HepG2 (cell line): ENCODE results near the gene THADA. TPM values are rescaled to one million over a fixed set of nuclear protein-coding genes. Genes with fewer than 3 reads are reported as not detected.

ENCODE experiments used
- GATA4 ChIP-seq: sonication (generic); IDR thresholded peaks from 2 replicates; pipeline ENCODE4 v1.6.1; 2016; ENCODE audit warnings: antibody characterized with exemption, low read depth, borderline replicate concordance
- JUNB ChIP-seq: sonication (generic); formaldehyde crosslinking; IDR thresholded peaks from 2 replicates; pipeline ENCODE4 v1.8.0; 2022; ENCODE audit warnings: missing genetic modification reagents, mild to moderate bottlenecking, borderline replicate concordance
- MLLT10 ChIP-seq: sonication (generic); formaldehyde crosslinking; IDR thresholded peaks from 2 replicates; pipeline ENCODE4 v1.4.0; 2020; ENCODE audit warnings: missing genetic modification reagents
- RAD51 ChIP-seq: fragments of 450-650 bp; IDR thresholded peaks from 2 replicates; pipeline ENCODE4 v1.6.1; 2016; ENCODE audit warnings: borderline replicate concordance
- SIN3B ChIP-seq: fragments of 150-350 bp; IDR thresholded peaks from 2 replicates; pipeline ENCODE4 v1.6.1; 2014; ENCODE audit warnings: low read length
- STAG1 ChIP-seq: sonication (generic); formaldehyde crosslinking; IDR thresholded peaks from 2 replicates; pipeline ENCODE4 v1.4.0; 2020; ENCODE audit warnings: missing genetic modification reagents
- ZNF180 ChIP-seq: sonication (generic); formaldehyde crosslinking; IDR thresholded peaks from 2 replicates; pipeline ENCODE4 v1.4.0; 2020; ENCODE audit warnings: low read depth, missing genetic modification reagents, borderline replicate concordance
- ZNF446 ChIP-seq: sonication (generic); formaldehyde crosslinking; IDR thresholded peaks from 2 replicates; pipeline ENCODE4 v1.5.0; 2020; ENCODE audit warnings: mild to moderate bottlenecking, missing genetic modification reagents
- ZNF816 ChIP-seq: sonication (generic); formaldehyde crosslinking; IDR thresholded peaks from 2 replicates; pipeline ENCODE4 v1.8.0; 2022; ENCODE audit warnings: missing genetic modification reagents, mild to moderate bottlenecking, borderline replicate concordance
- polyA plus RNA-seq, 8 experiments: library from polyadenylated mRNA; depleted of rRNA in 3 of 8; stranded (reverse) in 7 of 8; unstranded in 1 of 8; fragments of >200 nt; fragmentation: Illumina TruSeq in 4 of 8; extraction: Trizol in 4 of 8; gene quantifications; 2 replicates each; pipeline versions ENCODE4 v1.2.1 to v1.2.3, GENCODE V29; 2011 to 2016; ENCODE audit warnings: low read depth in 4 of 8, missing spikeins in 1 of 8, mixed read lengths in 1 of 8; ENCODE audit not compliant: insufficient read depth in 1 of 8
- total RNA-seq, 5 experiments: library from RNA; depleted of rRNA; stranded (reverse); fragments of >200 nt; fragmentation: Illumina TruSeq; extraction: Trizol; gene quantifications; 2 replicates each; pipeline ENCODE4 v1.2.3, GENCODE V29; 2016; ENCODE audit warnings: low read depth in 1 of 5
- TF ChIP-seq, protein P1 (sequence below): sonication (generic); formaldehyde crosslinking; IDR thresholded peaks from 2 replicates; pipeline ENCODE4 v1.5.1; 2020; ENCODE audit warnings: mild to moderate bottlenecking, missing genetic modification reagents, borderline replicate concordance
- TF ChIP-seq, protein P2 (sequence below): sonication (generic); formaldehyde crosslinking; IDR thresholded peaks from 2 replicates; pipeline ENCODE4 v1.5.1; 2020; ENCODE audit warnings: missing genetic modification reagents, mild to moderate bottlenecking, borderline replicate concordance
- TF ChIP-seq, protein P3 (sequence below), 2 experiments: fragments of 450-650 bp in 1 of 2; sonication (generic) in 1 of 2; formaldehyde crosslinking in 1 of 2; IDR thresholded peaks; 2 replicates each; pipeline versions ENCODE4 v1.6.1 to v1.8.0; 2016 to 2022; ENCODE audit warnings: antibody characterized with exemption in 1 of 2, mild to moderate bottlenecking in 1 of 2, missing genetic modification reagents in 1 of 2

THADA gene
- total and polyA plus RNA-seq, 2 of the 13 experiments (the other 11 are each of a cell fraction or from before 2014, with no cell fraction given), result 12.7 to 21.7 TPM

DNA sequence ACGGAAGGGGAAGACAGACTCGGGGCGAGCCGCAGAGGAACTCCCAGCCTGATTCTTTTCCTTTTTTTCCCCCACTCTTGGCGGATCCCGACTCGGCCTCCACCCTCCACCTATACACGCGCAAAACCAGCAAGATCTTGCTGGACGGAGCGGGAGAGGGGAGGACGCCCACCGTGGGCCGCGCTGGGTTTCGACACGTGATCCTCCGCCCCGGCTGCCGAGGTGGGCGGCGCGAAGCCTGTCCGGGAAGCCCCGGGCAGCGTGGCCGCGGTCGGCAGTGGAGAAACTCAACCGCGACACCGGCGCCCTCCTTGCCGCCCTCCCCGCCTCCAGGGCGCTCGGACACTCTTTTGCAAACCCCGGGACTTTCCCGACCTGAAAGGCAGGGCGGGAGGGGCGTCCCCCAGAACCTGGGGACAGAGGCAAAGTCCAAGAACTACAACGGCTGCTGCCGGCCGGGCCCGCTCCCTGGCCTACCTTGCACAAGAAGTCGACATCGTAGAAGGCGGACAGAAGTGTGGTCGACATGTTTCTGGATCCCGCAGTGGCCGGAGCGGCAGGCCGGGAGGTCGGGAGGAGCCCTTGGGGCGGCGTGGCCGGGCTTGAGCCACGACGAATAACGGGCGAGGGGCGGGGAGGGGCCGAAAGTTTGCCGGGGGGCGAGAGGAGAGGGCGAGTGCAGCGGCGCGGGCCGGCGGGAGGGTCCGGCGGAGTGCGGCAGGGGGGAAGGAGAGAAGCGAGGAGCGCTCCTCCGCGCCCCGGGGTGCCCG lies 369.9 kb downstream of the THADA start (continued):
- TF ChIP-seq SIN3B, result no peak; the same call in 1 of the 2 replicates
- TF ChIP-seq, protein P1, sequence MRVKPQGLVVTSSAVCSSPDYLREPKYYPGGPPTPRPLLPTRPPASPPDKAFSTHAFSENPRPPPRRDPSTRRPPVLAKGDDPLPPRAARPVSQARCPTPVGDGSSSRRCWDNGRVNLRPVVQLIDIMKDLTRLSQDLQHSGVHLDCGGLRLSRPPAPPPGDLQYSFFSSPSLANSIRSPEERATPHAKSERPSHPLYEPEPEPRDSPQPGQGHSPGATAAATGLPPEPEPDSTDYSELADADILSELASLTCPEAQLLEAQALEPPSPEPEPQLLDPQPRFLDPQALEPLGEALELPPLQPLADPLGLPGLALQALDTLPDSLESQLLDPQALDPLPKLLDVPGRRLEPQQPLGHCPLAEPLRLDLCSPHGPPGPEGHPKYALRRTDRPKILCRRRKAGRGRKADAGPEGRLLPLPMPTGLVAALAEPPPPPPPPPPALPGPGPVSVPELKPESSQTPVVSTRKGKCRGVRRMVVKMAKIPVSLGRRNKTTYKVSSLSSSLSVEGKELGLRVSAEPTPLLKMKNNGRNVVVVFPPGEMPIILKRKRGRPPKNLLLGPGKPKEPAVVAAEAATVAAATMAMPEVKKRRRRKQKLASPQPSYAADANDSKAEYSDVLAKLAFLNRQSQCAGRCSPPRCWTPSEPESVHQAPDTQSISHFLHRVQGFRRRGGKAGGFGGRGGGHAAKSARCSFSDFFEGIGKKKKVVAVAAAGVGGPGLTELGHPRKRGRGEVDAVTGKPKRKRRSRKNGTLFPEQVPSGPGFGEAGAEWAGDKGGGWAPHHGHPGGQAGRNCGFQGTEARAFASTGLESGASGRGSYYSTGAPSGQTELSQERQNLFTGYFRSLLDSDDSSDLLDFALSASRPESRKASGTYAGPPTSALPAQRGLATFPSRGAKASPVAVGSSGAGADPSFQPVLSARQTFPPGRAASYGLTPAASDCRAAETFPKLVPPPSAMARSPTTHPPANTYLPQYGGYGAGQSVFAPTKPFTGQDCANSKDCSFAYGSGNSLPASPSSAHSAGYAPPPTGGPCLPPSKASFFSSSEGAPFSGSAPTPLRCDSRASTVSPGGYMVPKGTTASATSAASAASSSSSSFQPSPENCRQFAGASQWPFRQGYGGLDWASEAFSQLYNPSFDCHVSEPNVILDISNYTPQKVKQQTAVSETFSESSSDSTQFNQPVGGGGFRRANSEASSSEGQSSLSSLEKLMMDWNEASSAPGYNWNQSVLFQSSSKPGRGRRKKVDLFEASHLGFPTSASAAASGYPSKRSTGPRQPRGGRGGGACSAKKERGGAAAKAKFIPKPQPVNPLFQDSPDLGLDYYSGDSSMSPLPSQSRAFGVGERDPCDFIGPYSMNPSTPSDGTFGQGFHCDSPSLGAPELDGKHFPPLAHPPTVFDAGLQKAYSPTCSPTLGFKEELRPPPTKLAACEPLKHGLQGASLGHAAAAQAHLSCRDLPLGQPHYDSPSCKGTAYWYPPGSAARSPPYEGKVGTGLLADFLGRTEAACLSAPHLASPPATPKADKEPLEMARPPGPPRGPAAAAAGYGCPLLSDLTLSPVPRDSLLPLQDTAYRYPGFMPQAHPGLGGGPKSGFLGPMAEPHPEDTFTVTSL, result peak; percentile 23
- TF ChIP-seq, protein P2, sequence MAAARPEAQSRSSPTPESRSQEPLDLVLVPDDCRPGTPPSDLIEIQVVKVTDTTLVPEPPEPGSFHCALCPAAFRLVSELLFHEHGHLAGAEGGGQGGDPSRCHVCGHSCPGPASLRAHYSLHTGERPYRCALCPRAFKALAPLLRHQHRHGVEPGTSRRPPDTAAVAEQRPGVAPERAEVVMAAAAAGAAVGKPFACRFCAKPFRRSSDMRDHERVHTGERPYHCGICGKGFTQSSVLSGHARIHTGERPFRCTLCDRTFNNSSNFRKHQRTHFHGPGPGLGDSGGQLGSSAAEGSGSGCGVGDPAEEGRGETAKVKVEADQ, result peak; percentile 23; the same call in 1 of the 2 replicates
- no peak; the same call in 1 of the 2 replicates for TF ChIP-seq GATA4
- no peak; the same call in 1 of the 2 replicates for TF ChIP-seq ZNF816 (CRISPR knock-in tag)
- TF ChIP-seq, protein P3, sequence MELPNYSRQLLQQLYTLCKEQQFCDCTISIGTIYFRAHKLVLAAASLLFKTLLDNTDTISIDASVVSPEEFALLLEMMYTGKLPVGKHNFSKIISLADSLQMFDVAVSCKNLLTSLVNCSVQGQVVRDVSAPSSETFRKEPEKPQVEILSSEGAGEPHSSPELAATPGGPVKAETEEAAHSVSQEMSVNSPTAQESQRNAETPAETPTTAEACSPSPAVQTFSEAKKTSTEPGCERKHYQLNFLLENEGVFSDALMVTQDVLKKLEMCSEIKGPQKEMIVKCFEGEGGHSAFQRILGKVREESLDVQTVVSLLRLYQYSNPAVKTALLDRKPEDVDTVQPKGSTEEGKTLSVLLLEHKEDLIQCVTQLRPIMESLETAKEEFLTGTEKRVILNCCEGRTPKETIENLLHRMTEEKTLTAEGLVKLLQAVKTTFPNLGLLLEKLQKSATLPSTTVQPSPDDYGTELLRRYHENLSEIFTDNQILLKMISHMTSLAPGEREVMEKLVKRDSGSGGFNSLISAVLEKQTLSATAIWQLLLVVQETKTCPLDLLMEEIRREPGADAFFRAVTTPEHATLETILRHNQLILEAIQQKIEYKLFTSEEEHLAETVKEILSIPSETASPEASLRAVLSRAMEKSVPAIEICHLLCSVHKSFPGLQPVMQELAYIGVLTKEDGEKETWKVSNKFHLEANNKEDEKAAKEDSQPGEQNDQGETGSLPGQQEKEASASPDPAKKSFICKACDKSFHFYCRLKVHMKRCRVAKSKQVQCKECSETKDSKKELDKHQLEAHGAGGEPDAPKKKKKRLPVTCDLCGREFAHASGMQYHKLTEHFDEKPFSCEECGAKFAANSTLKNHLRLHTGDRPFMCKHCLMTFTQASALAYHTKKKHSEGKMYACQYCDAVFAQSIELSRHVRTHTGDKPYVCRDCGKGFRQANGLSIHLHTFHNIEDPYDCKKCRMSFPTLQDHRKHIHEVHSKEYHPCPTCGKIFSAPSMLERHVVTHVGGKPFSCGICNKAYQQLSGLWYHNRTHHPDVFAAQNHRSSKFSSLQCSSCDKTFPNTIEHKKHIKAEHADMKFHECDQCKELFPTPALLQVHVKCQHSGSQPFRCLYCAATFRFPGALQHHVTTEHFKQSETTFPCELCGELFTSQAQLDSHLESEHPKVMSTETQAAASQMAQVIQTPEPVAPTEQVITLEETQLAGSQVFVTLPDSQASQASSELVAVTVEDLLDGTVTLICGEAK (IDR thresholded peaks at IDR 0.05), result no peak
- TF ChIP-seq, protein P3 (CRISPR knock-in tag; IDR thresholded peaks at IDR 0.05), result peak; percentile 28; the same call in 1 of the 2 replicates
- TF ChIP-seq MLLT10, result peak; percentile 82; the same call in 1 of the 2 replicates
- TF ChIP-seq STAG1 (CRISPR knock-in tag), result peak; percentile 9; the same call in 1 of the 2 replicates
- TF ChIP-seq ZNF446, result peak; percentile 70
- TF ChIP-seq JUNB (CRISPR knock-in tag), result no peak
- TF ChIP-seq ZNF180 (CRISPR knock-in tag), result no peak; the same call in 1 of the 2 replicates
- no peak; the same call in 1 of the 2 replicates for TF ChIP-seq RAD51
